Measurements from ENCODE around the gene ORM2.
"Not testable (repeated sequence)": the region's sequence is repeated elsewhere in the genome, so short reads cannot be mapped to it uniquely, and the experiment has no call there.

Gene ORM2

DNA sequence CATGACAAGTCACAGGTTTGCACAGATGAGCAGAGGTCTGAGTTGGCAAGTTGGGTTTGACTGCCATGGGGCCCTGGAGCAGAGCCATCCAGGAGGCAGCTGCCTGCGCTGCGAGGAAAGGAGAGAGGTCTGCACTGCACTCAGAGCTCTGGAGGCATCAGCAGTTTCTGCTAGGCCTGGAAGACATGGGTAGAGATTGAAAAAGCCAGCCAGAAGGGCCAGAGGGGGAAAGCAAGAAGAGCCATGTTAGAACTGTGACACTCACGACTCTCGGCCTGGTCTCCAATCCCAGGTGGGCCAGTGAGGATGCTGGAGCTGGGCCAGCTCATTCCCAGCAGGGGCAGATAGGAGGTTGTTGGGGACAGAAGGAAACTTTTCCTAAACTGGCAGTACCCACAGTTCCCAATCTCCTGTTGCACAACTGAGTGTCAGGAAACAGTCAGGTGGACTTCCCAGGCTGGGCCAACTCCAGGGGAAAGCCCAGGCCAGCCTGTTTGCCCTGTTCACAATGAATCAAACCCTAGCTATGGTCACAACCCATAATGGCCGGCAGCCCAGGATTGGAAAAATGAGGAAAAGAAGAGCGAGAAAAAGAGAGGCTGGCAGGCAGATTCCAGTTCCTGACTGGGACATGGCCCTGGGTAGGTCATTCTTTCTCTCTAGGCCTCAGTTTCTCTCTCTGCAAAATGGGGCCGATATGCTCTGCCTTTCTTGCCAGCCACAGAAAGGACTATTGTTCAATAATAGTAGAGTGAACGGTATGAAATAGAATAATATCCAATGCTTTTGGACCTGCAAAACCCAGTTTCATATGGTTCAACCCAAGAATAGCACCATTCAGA, 14.6 kb upstream of the ORM2 start:
- DNase-seq (ENCODE audit: low read depth, low spot score): no peak

DNA sequence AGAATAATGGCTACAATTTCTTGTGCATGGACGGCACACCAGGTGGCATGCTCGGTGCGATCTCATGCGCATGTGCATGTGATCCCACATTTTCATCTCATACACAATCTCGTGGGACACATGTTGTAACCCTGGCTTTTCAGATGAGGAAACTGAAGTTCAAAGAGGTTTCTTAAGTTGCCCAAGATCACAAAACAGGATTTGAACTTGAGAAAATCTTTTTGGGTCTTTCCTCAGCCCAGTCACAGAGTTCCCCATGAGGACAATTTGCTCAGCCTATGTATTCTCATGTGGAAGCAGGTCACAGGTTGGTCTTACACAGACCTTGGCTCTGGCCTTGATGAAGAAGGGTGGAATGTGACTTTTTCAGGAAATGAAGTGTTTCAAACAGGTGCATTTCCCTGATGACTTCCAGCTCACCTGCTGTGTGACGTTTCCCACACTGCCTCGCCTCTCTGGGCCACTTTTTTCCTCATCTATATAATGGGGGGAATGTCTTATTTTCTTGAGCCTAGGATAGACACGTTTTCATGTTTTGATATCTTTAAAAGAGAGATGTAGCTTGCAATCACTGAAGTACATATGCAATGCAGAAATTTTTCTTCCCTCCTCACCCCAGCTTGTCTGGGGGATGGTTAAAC, 13.8 kb upstream of the ORM2 start:
- DNase-seq (ENCODE audit: low read depth, low spot score): no peak

DNA sequence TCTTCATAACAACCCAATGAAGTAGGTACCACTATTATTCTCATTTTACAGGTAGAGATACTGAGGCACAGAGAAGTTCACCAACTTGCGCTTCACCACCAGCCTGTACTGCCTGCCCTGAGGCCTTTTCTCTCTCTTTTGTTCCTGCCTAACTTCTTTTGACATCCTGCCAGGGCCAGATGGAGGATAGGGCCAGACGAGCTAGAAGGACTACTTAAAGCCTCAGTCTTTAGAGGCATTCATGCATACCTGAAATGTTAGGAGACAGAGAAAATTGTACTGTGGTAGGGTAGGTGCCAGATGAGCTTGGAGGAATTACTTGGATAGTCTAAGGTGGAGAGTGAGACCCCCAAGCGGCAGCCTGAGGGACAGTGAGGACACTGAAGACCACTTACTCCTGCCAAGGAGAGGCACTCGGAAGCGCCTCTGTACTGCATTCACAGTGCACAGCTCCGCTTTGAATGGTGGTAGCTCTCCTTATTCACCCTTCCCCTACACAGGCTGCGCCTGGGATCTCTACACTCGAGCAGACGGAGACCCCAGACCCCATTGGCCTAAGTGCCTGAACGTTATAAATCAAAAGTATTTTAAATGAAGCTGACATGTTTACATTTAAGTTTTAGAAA, 13.0 kb upstream of the ORM2 start:
- no peak for DNase-seq (ENCODE audit: low read depth, low spot score)

DNA sequence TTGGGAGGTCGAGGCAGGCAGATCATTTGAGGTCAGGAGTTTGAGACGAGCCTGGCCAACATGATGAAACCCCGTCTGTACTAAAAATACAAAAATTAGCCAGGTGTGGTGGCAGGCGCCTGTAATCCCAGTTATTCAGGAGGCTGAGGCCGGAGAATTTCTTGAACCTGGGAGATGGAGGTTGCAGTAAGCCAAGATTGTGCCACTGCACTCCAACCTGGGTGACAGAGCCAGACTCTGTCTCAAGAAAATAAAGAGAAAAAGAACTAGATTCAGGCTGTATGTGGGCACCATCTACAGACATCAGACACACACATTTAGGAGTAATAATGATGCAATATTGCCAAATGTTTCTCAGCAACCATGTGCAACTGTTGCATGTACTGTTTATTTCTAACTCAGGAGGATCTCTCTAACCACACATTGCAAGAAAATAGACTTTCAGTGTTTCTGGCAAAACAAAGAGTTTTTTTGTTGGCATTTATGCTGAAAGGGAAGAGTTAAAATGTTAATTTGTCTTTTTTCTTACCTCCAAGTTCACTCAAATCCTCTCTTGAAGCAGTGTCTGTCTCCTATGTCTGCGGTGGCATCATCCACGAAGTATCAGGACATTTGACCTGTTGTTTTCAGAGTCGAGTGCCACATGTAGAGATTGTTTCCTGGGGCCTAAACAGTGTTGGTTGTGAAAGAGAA, 11.9 kb upstream of the ORM2 start:
- DNase-seq (ENCODE audit: low read depth, low spot score): no peak

DNA sequence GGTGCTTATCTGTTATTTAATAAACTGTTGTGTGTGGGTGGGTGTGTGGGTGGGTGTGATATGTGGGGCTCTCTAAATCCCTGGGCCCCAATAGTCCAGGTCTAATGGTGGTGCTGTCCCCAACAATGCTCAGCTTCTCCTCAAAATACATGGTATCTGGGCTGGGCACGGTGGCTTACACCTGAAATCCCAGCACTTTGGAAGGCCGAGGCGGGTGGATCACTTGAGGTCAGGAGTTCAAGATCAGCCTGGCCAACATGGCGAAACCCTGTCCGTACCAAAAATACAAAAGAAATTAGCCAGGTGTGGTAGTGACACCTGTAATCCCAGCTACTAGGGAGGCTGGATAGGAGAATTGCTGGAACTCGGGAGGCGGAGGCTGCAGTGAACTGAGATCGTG, 11.3 kb upstream of the ORM2 start:
- no peak for DNase-seq (ENCODE audit: low read depth, low spot score)

DNA sequence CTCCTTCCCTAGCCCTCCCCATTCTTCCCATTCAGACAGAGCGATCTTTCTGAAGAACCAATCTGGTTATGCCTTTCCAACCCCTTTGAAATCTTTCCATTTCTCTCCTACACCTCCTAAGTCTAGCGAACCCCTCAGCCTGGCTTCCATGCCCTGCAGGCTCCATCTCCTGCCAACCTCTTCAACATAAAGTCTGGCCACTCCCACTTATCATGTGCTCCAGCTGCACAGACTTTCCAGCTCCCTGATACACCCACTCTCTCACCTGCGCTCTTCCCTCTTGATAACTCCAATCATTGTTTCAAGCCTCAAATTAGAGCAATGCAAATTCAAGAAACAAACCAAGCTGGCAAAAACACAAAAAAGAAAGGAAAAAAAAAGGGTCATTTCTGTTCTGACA, 10.5 kb upstream of the ORM2 start:
- DNase-seq (ENCODE audit: low read depth, low spot score): no peak

DNA sequence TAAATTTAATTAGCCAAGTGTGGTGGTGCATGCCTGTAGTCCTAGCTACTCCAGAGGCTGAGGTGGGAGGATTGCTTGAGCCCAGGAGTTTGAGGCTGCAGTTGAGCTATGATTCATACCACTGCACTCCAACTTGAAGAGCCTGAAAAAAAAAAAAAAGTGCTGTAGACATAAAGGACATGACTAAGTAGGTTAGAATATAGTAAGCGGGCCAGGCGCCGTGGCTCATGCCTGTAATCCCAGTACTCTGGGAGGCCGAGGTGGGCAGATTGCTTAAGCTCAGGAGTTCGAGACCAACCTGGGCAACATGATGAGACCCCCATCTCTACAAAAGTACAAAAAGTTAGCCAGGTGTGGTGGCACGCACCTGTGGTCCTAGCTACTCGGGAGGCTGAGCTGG, 9.0 kb upstream of the ORM2 start:
- not testable (repeated sequence) for DNase-seq (ENCODE audit: low read depth, low spot score)

DNA sequence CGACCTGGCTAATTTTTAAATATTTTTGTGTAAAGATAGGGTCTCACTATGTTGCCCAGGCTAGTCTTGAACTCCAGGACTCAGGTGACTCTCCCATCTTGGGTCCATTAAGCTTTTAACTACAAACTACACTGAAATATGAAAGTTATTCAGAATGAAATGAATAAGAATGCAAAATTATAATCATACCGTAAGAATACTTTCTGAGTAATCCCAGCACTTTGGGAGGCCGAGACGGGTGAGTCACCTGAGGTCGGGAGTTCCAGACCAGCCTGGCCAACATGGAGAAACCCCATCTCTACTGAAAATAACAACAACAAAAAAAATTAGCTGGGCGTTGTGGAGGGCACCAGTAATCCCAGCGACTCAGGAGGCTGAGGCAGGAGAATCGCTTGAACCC, 7.9 kb upstream of the ORM2 start:
- DNase-seq (ENCODE audit: low read depth, low spot score): no peak

DNA sequence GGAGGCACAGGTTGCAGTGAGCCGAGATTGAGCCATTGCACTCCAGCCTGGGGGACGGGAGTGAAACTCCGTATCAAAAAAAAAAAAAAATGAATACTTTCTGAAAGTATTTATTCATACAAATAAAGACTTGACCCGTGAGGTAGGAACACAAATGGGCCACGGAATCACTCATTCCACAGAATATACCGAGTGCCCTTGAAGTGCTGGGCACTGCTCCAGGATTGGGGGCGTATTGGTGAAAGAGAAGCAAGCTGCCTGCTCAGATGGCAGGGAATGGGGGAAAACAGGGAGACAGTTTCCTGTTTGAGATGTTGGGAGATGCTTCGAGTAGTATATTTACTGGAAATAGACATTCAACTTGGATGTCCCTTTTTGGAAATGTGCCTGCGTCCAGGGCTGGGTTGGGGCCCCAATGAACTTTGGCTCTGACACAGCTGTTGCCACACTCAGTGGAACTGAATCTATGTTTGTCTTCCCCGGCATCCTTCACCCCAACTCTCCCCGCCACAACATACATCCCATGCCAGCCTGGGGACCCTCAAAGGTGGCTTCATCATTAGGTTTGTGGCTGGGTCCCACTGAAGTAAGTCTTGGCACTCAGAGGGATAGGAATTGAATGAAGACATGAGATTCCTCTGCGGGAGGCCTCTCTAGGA, 7.4 kb upstream of the ORM2 start:
- DNase-seq (ENCODE audit: low read depth, low spot score): not testable (repeated sequence)

DNA sequence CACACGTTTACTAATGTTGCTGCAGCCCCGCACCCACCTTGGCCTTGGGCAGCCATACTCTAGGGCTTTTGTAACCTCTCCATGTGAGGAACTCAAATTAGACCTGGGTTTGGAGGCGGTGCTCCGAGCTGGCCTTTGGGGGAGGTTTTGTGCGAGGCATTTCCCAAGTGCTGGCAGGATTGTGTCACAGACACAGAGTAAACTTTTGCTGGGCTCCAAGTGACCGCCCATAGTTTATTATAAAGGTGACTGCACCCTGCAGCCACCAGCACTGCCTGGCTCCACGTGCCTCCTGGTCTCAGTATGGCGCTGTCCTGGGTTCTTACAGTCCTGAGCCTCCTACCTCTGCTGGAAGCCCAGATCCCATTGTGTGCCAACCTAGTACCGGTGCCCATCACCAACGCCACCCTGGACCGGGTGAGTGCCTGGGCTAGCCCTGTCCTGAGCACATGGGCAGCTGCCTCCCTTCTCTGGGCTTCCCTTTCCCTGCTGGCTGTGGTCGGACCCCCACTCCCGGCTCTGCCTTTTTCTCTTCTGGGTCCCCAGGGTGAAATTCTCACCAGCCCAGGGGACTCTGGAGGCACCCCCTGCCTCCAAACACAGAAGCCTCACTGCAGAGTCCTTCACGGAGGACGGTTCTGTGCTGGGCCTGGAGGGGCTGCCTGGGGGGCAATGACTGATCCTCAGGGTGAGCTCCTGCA, 6.7 kb upstream of the ORM2 start, which contains the start of gene ORM1:
TSS of gene ORM1 (plus strand) at position 268 of the 701 bp plus-strand sequence. CDS start at position 304, 36 bp downstream.
- DNase-seq (ENCODE audit: low read depth, low spot score): not testable (repeated sequence)

DNA sequence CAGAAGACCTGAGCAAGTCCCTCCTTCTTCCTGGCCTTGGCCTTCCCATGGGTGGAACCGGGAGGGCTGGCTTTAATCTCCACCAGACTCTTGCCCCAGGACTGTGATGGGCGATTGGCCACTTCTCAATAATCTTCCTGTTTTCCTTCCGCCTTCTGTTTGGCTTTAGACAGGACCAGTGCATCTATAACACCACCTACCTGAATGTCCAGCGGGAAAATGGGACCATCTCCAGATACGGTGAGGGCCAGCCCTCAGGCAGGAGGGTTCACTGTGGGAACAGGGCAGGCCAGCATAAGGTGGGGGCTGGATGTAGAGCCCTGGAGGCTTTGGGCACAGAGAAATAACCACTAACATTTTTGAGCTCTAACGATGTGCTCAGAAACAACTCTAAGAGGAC, 5.8 kb upstream of the ORM2 start:
- DNase-seq (ENCODE audit: low read depth, low spot score): not testable (repeated sequence)

DNA sequence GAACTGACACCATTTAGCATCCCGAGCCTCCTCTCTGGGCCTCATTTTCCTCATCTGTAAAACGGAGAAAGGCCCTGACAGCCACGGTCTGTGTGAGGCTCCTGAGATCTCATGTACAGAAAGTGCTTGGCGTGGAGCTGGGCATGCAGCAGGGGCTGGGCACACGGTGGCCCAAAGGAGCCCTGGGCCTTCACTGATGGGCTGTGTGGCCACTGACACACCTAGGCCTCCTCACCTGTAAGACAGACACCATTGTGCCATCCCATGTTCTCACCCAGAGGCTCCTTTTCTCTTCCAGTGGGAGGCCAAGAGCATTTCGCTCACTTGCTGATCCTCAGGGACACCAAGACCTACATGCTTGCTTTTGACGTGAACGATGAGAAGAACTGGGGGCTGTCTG, 5.2 kb upstream of the ORM2 start:
- DNase-seq (ENCODE audit: low read depth, low spot score): no peak

DNA sequence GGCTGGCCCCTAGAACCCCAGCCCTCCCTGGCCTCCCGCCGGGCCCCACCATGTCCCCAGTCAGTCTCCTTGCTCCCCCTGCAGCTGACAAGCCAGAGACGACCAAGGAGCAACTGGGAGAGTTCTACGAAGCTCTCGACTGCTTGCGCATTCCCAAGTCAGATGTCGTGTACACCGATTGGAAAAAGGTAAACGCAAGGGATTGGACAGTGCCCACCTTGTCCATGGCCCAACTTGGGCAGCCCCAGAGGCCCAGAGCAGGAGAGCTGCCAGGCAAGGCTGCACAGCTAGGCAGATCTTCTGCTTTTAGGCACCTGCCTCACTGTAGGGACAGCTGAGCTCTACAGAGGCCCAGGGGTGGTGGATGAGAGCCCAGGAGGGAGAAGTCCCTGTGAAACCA, 4.7 kb upstream of the ORM2 start:
- not testable (repeated sequence) for DNase-seq (ENCODE audit: low read depth, low spot score)

DNA sequence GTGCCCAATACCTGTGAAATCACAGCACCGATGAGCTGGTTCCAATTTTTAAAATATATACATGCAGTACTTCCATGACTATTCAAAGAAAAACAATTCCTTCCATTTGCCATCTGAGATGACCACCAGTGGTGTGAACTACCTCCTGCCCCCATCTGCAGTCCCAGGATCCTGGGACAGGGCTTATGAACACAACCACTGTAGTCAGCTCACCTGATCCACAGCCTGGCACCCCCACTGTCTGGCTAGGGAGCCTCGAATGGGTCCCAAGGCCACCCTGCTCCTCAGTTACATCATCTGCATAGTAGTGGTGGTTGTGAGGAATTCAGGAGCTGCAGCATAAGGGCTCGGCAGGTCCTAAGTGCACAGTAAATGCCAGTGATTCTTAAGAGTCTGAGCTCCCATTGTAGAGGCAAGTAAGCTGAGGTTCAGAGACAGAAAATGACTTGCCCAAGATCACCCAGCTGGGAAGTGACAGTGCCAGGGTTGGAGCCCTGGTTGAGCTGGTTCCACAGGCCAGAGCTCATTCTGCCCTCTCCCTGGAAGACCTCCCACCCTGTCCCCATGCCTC, 3.9 kb upstream of the ORM2 start:
- not testable (repeated sequence) for DNase-seq (ENCODE audit: low read depth, low spot score)

DNA sequence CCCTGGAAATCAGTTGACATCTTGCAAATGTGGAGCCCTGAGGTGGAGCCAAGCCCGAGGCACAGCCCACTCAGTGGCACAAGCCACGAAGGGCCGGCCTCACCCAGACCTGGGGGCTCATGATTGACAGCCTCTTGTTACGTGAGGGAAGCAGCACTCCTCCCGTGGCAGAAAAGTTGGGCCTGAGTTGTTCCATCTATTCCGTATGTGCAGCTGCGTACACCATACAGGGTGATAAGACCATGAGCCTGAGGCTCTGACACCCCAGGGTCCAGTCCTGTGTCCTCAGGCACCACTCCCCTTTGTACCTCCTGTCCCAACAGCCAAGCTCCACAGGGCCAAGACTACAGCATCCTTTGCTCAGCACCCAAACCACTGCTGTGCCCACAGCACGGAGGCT, 1.9 kb upstream of the ORM2 start:
- DNase-seq (ENCODE audit: low read depth, low spot score): no peak

DNA sequence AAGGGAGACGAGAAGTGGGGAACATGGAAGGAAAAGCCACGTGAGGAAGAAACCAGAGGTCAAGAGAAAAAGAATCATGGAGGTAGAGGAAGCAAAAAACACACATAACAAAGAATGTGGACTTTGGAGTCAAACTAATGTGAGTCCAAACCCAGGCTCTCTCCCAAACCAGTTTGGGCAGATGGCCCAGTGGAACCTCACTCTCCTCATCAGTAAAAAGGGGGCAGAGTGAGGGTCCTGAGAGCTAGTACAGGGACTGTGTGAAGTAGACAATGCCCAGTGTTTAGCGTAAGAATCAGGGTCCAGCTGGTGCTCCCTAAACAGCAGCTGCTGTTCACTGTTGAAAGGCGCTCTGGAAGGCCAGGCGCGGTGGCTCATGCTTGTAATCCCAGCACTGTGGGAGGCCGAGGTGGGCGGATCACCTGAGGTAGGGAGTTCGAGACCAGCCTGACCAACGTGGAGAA, 1.3 kb upstream of the ORM2 start:
- DNase-seq (ENCODE audit: low read depth, low spot score): not testable (repeated sequence)

DNA sequence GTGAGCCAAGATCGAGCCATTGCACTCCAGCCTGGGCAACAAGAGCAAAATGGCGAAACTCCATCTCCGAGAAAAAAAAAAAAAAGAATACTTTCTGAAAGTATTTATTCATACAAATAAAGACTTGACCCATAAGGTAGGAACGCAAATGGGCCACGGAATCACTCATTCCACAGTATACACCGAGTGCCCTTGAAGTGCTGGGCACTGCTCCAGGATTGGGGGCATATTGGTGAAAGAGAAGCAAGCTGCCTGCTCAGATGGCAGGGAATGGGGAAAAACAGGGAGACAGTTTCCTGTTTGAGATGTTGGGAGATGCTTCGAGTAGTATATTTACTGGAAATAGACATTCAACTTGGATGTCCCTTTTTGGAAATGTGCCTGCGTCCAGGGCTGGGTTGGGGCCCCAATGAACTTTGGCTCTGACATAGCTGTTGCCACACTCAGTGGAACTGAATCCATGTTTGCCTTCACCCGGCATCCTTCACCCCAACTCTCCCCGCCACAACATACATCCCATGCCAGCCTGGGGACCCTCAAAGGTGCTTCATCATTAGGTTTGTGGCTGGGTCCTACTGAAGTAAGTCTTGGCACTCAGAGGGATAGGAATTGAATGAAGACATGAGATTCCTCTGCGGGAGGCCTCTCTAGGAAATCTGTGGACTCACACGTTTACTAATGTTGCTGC, 588 bp upstream of the ORM2 start:
- not testable (repeated sequence) for DNase-seq (ENCODE audit: low read depth, low spot score)

DNA sequence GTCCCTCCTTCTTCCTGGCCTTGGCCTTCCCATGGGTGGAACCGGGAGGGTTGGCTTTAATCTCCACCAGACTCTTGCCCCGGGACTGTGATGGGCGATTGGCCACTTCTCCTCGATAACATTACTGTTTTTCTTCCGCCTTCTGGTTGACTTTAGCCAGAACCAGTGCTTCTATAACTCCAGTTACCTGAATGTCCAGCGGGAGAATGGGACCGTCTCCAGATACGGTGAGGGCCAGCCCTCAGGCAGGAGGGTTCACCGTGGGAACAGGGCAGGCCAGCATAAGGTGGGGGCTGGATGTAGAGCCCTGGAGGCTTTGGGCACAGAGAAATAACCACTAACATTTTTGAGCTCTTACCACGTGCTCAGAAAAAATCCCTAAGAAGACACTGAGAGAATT, 967 bp downstream of the ORM2 start:
- no peak for DNase-seq (ENCODE audit: low read depth, low spot score)

DNA sequence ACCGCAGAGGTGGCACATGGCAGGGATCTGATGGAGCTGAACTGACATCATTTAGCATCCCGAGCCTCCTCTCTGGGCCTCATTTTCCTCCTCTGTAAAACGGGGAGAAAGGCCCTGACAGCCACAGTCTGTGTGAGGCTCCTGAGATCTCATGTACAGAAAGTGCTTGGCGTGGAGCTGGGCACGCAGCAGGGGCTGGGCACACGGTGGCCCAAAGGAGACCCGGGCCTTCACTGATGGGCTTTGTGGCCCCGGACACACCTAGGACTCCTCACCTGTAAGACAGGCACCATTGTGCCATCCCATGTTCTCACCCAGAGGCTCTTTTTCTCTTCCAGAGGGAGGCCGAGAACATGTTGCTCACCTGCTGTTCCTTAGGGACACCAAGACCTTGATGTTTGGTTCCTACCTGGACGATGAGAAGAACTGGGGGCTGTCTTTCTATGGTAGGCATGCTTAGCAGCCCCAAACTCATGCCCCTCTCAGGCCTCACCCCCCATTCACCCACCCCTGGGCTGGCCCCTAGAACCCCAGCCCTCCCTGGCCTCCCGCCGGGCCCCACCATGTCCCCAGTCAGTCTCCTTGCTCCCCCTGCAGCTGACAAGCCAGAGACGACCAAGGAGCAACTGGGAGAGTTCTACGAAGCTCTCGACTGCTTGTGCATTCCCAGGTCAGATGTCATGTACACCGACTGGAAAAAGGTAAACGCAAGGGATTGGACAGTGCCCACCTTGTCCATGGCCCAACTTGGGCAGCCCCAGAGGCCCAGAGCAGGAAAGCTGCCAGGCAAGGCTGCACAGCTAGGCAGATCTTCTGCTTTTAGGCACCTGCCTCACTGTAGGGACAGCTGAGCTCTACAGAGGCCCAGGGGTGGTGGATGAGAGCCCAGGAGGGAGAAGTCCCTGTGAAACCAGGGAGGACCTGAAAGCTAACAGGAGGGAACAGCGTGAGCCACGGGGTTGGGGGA, 1.8 kb downstream of the ORM2 start:
- DNase-seq (ENCODE audit: low read depth, low spot score): not testable (repeated sequence)
